Astrocyte (in vitro differentiated cells and primary cell): Measurements from ENCODE around the gene KRT72. TPM values are rescaled to one million over a fixed set of nuclear protein-coding genes. Genes with fewer than 3 reads are reported as not detected.

ENCODE experiments used
- DNase-seq: peaks from one replicate; pipeline ENCODE4 v3.0.0-alpha.2; 2010; ENCODE audit warnings: low read depth
- FAIRE-seq: peaks from 2 replicates; lab custom pipeline; 2011; peaks lifted over from hg19 to GRCh38; lab: Jason Lieb, UNC
- H2AFZ ChIP-seq: 2 replicates; pipeline ENCODE4 v1.6.0; 2012; ENCODE audit warnings: low read depth, low read length, inconsistent platforms
- H3K27ac ChIP-seq: 2 replicates; pipeline ENCODE4 v1.5.1; 2011; ENCODE audit warnings: low read depth, low read length, inconsistent platforms
- H3K27me3 ChIP-seq: 2 replicates; pipeline ENCODE4 v1.6.0; 2011; ENCODE audit warnings: low read length, inconsistent platforms; ENCODE audit not compliant: insufficient read depth
- H3K36me3 ChIP-seq: 2 replicates; pipeline ENCODE4 v1.5.1; 2011; ENCODE audit warnings: low read length, inconsistent platforms; ENCODE audit not compliant: insufficient read depth
- H3K4me1 ChIP-seq: 2 replicates; pipeline ENCODE4 v1.5.1; 2011; ENCODE audit warnings: low read length, inconsistent platforms; ENCODE audit not compliant: insufficient read depth
- H3K4me2 ChIP-seq: 2 replicates; pipeline ENCODE4 v1.6.0; 2012; ENCODE audit warnings: low read length, inconsistent platforms
- H3K4me3 ChIP-seq: 2 replicates; pipeline ENCODE4 v1.5.1; 2011; ENCODE audit warnings: low read depth, mild to moderate bottlenecking, low read length, inconsistent platforms; ENCODE audit not compliant: insufficient read depth
- H3K79me2 ChIP-seq: 2 replicates; pipeline ENCODE4 v1.6.0; 2012; ENCODE audit warnings: mild to moderate bottlenecking, low read length, inconsistent platforms; ENCODE audit not compliant: insufficient read depth
- H3K9ac ChIP-seq: 2 replicates; pipeline ENCODE4 v1.6.0; 2012; ENCODE audit warnings: mild to moderate bottlenecking, low read length, inconsistent platforms
- H3K9me3 ChIP-seq: 2 replicates; pipeline ENCODE4 v1.5.1; 2012; ENCODE audit warnings: low read depth, mild to moderate bottlenecking, low read length, inconsistent platforms; ENCODE audit not compliant: insufficient read depth
- H4K20me1 ChIP-seq: 2 replicates; pipeline ENCODE4 v1.6.0; 2012; ENCODE audit warnings: low read length, inconsistent platforms; ENCODE audit not compliant: insufficient read depth
- H3K27ac Mint-ChIP-seq: one replicate; pipeline ENCODE4 v1.8.0; 2021; ENCODE audit warnings: mild to moderate bottlenecking, mixed read lengths; ENCODE audit not compliant: unreplicated experiment
- H3K27me3 Mint-ChIP-seq: one replicate; pipeline ENCODE4 v1.8.0; 2021; ENCODE audit warnings: low read depth, mixed read lengths; ENCODE audit not compliant: unreplicated experiment
- H3K36me3 Mint-ChIP-seq: one replicate; pipeline ENCODE4 v1.8.0; 2021; ENCODE audit warnings: low read depth, mixed read lengths; ENCODE audit not compliant: unreplicated experiment
- H3K4me1 Mint-ChIP-seq: one replicate; pipeline ENCODE4 v1.8.0; 2021; ENCODE audit warnings: low read depth, mixed read lengths; ENCODE audit not compliant: unreplicated experiment
- H3K4me3 Mint-ChIP-seq: one replicate; pipeline ENCODE4 v1.8.0; 2021; ENCODE audit warnings: mild to moderate bottlenecking, moderate library complexity, mixed read lengths; ENCODE audit not compliant: unreplicated experiment
- H3K9me3 Mint-ChIP-seq: one replicate; pipeline ENCODE4 v1.8.0; 2021; ENCODE audit warnings: mild to moderate bottlenecking, mixed read lengths; ENCODE audit not compliant: unreplicated experiment
- EZH2 ChIP-seq: IDR thresholded peaks from 2 replicates; pipeline ENCODE4 v1.6.1; 2012; ENCODE audit warnings: mild to moderate bottlenecking, low read length, inconsistent platforms; ENCODE audit not compliant: insufficient read depth
- total RNA-seq: library from RNA; stranded (reverse); gene quantifications from 2 replicates; pipeline ENCODE4 v1.2.1, GENCODE V29; 2021
- TF ChIP-seq, protein P1 (sequence below): IDR thresholded peaks from 2 replicates; pipeline ENCODE4 v1.5.1; 2011; ENCODE audit warnings: low read depth, mild to moderate bottlenecking, inconsistent platforms, low read length, moderate library complexity; ENCODE audit not compliant: insufficient read depth

KRT72 gene
- total RNA-seq, 1 donor from 2014 or later, result not detected

DNA sequence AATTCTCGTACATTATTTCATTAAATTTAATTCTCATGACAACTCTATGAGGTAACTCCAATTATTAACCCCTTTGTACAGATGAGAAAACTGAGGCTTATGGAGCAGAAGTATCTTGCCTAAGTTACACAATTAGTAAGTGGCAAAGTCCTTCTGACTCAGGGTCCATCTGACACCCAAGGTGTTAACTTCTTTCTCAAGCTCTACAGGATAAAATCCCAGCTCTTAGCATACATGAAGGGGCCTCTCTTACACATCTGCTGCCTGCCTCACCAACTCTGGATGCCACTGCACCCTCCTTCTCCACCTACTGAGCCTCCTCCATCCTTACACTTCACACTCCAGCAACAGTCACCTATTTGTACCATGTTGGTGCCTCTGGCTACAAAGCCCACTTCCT is 4.3 kb upstream of the KRT72 start:
- Mint-ChIP-seq H3K36me3 (peaks cover under 1% of the 10 kb centered on the region), H3K9me3 (peaks cover 6% of the 10 kb centered on the region), H3K4me1 (peaks cover 5% of the 10 kb centered on the region), H3K4me3 (no peak overlapping the region), H3K27me3 (peaks cover 44% of the 10 kb centered on the region), H3K27ac (no peak overlapping the region)
- Histone ChIP-seq H2AFZ (no peak overlapping the region), H3K4me1 (no peaks in the 10 kb centered on the region), H3K27me3 (peaks cover 53% of the 10 kb centered on the region), H3K4me2 (no peak overlapping the region), H3K36me3 (no peaks in the 10 kb centered on the region), H3K9me3 (no peaks in the 10 kb centered on the region), H3K79me2 (no peaks in the 10 kb centered on the region), H3K9ac (no peak overlapping the region), H3K4me3 (no peak overlapping the region), H4K20me1 (no peaks in the 10 kb centered on the region), H3K27ac (no peak overlapping the region)
- DNase-seq, result no peak
- no peak for TF ChIP-seq EZH2
- TF ChIP-seq, protein P1, sequence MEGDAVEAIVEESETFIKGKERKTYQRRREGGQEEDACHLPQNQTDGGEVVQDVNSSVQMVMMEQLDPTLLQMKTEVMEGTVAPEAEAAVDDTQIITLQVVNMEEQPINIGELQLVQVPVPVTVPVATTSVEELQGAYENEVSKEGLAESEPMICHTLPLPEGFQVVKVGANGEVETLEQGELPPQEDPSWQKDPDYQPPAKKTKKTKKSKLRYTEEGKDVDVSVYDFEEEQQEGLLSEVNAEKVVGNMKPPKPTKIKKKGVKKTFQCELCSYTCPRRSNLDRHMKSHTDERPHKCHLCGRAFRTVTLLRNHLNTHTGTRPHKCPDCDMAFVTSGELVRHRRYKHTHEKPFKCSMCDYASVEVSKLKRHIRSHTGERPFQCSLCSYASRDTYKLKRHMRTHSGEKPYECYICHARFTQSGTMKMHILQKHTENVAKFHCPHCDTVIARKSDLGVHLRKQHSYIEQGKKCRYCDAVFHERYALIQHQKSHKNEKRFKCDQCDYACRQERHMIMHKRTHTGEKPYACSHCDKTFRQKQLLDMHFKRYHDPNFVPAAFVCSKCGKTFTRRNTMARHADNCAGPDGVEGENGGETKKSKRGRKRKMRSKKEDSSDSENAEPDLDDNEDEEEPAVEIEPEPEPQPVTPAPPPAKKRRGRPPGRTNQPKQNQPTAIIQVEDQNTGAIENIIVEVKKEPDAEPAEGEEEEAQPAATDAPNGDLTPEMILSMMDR, result no peak
- FAIRE-seq, result no peak

GRCh38 chr12:52604859-52605258 is 3.6 kb upstream of the KRT72 start:
- Histone ChIP-seq H2AFZ (no peak overlapping the region), H3K4me1 (no peaks in the 10 kb centered on the region), H3K27me3 (peaks cover 59% of the 10 kb centered on the region), H3K9me3 (no peaks in the 10 kb centered on the region), H3K9ac (no peak overlapping the region), H3K27ac (no peak overlapping the region), H3K4me3 (no peak overlapping the region), H3K79me2 (no peaks in the 10 kb centered on the region), H3K4me2 (no peak overlapping the region), H4K20me1 (no peaks in the 10 kb centered on the region), H3K36me3 (no peaks in the 10 kb centered on the region)
- TF ChIP-seq, protein P1, result no peak
- no peak for DNase-seq
- H3K27me3 Mint-ChIP-seq, result peaks cover 49% of the 10 kb centered on the region
- H3K4me3 Mint-ChIP-seq, result no peak overlapping the region
- no peak overlapping the region for H3K27ac Mint-ChIP-seq
- peaks cover 2% of the 10 kb centered on the region for H3K36me3 Mint-ChIP-seq
- FAIRE-seq, result no peak
- peaks cover 8% of the 10 kb centered on the region for H3K9me3 Mint-ChIP-seq
- H3K4me1 Mint-ChIP-seq, result peaks cover 5% of the 10 kb centered on the region

DNA sequence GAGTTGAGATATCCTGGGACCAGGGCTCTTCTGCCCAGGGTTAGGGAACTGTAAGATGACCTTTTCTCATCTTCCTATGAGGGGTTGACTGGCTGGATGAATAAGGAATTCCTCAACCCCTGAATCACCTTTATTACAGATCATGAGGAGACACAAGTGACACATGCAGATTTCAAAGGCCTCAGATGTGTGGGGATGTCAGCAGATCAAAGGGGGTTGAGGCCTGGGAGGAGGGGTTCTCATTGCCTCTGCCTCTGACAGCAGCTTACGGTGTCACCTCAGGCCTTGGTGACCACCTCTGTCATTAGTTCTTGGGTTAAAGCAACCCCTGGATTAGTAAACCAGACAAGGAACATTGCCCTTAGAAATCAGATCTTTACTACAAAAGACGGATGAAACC is 2.1 kb upstream of the KRT72 start:
- TF ChIP-seq, protein P1, result no peak
- no peak for TF ChIP-seq EZH2
- DNase-seq (no peak), FAIRE-seq (no peak)
- no peaks in the 10 kb centered on the region for H3K4me1 ChIP-seq
- Mint-ChIP-seq H3K4me1 (peaks cover 5% of the 10 kb centered on the region), H3K36me3 (peaks cover 2% of the 10 kb centered on the region), H3K27ac (no peak overlapping the region), H3K4me3 (no peak overlapping the region), H3K27me3 (peaks cover 50% of the 10 kb centered on the region), H3K9me3 (peaks cover 9% of the 10 kb centered on the region)
- no peaks in the 10 kb centered on the region for H4K20me1 ChIP-seq
- H3K9me3 ChIP-seq, result no peaks in the 10 kb centered on the region
- H3K27ac ChIP-seq, result no peak overlapping the region
- H3K9ac ChIP-seq, result no peak overlapping the region
- no peak overlapping the region for H3K4me3 ChIP-seq
- H3K79me2 ChIP-seq, result no peaks in the 10 kb centered on the region
- H3K36me3 ChIP-seq, result no peaks in the 10 kb centered on the region
- H3K27me3 ChIP-seq, result peaks cover 64% of the 10 kb centered on the region
- H3K4me2 ChIP-seq, result no peak overlapping the region
- no peak overlapping the region for H2AFZ ChIP-seq
